ENCODE data around the gene FBXL19.

FBXL19 gene

GRCh38 chr16:30967795-30968194 lies 44.4 kb downstream of the FBXL19 start:
- DNase-seq, result no peak

DNA sequence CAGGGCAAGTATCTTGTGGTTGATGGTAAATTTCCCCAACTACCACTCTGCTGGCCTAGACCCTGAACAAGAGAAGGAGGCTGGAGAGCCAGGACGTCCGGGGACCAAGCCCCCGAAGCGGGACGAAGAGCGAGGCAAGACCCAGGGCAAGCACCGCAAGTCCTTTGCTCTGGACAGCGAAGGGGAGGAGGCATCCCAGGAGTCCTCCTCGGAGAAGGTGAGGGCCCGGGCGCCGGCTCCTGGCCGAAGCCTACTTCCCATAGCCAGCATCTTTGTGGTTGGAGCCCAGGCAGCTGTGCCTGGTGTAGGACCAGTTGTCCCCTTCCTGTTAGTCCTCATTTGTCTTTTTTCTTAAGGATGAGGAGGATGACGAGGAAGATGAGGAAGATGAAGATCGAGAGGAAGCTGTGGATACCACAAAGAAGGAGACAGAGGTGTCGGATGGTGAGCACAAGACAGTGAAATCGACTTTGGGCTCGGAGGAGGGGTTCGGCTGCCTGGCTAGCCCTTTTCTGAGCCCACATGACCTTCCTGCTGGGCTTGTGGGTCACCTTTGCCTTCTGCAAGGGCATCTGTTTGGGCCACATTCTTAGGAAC lies 46.0 kb downstream of the FBXL19 start:
- no peak for DNase-seq

- no peak for DNase-seq
Measured at GRCh38 chr16:30971298-30971697, 47.9 kb downstream of the FBXL19 start.

DNA sequence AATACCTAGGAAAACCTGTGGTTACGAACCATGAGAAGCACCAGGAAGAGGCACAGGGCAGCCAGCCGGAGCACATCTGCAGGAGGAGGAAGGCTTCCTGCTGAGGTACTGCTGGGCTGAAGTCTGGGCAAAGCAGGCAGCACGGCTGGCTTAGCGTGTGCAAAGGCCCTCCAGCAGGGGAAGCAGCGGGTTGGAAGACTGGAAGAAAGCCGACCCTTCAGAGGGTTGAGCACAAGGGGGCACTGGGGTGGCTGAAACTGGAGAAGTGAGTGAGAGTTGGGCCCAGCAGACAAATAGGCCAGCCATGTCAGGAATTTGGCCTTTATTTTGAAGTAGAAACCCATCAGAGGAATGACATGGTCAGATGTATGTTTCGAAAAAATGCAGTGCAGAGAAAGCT lies 49.5 kb downstream of the FBXL19 start:
- no peak for DNase-seq

DNA sequence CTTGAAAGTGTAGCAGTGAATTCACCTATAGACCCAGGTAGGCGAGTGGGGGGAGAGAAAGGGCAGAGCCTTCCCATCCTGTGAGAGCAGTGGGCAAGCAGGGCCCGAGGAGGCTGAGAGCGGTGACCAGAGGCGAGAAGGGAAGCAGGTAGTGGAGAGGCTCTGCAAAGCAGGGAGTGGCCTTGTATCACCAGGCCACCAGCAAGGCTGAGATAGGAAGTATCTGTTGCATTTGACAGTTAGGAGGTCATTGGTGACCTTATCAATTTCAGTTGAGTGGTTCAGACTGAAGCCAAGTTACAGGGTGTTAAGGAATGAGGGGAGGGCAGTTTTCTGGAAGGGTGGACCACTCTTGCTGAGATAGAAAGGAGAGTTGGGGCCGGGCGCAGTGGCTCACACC lies 51.0 kb downstream of the FBXL19 start:
- no peak for DNase-seq

GRCh38 chr16:30976486-30976885 lies 53.1 kb downstream of the FBXL19 start:
- no peak for DNase-seq

DNA sequence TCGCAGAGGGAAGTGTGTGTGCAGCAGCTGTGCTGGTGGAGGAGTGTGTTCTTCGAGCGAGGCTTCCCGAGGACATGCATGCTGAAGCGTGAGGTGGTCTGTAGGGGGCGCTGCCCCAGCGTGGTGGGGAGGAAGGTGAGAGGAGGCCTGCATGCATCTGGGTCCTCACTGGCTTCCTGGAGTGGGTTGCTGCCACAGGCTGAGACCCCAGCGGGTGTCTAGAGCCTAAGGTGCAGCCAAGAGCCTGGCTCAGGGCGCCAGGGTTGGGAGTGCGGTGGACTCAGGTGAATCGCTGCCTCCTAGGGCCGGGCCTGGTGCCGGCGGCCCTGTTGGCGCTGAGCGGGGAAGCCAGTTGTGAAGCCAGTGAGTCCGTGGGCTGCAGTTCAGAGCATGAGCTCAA lies 54.1 kb downstream of the FBXL19 start:
- DNase-seq, result no peak

DNA sequence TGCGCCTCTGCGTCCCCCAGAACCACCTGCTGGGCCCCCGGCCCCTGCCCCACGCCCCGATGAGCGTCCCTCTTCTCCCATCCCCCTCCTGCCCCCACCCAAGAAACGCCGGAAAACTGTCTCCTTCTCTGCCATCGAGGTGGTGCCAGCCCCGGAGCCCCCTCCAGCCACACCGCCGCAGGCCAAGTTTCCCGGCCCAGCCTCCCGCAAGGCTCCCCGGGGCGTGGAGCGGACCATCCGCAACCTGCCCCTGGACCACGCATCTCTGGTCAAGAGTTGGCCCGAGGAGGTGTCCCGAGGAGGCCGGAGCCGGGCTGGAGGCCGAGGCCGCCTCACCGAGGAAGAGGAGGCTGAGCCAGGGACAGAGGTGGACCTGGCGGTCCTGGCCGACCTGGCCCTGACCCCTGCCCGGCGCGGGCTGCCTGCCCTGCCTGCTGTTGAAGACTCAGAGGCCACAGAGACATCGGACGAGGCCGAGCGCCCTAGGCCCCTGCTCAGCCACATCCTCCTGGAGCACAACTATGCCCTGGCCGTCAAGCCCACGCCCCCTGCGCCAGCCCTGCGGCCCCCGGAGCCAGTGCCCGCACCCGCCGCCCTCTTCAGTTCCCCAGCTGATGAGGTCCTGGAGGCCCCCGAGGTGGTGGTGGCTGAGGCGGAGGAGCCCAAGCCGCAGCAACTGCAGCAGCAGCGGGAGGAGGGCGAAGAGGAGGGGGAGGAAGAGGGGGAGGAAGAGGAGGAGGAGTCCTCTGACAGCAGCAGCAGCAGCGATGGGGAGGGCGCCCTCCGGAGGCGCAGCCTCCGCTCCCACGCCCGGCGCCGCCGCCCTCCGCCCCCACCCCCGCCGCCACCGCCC lies 56.0 kb downstream of the FBXL19 start:
- DNase-seq, result no peak

DNA sequence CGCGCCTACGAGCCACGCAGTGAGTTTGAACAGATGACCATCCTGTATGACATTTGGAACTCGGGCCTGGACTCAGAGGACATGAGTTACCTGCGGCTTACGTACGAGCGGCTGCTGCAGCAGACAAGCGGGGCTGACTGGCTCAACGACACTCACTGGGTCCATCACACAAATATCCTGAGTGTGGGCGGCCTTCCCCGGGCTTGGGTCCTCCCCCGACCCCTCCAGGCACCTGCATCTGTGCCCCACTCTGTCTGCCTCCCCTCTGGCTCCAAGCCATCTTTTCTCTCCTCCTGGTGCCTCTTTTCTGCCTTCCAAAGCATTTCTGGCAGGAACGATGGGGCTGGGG lies 56.6 kb downstream of the FBXL19 start:
- no peak for DNase-seq

DNA sequence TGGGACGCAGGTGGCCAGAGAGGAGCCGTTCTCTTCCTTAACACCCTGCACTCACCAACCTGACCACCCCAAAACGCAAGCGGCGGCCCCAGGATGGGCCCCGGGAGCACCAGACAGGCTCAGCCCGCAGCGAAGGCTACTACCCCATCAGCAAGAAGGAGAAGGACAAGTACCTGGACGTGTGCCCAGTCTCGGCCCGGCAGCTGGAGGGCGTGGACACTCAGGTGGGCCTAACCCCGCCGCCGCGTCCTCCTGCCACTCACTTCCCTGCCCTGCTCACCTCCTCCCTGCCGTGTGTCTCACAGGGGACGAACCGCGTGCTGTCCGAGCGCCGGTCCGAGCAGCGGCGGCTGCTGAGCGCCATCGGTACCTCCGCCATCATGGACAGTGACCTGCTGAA lies 57.1 kb downstream of the FBXL19 start:
- DNase-seq, result no peak

DNA sequence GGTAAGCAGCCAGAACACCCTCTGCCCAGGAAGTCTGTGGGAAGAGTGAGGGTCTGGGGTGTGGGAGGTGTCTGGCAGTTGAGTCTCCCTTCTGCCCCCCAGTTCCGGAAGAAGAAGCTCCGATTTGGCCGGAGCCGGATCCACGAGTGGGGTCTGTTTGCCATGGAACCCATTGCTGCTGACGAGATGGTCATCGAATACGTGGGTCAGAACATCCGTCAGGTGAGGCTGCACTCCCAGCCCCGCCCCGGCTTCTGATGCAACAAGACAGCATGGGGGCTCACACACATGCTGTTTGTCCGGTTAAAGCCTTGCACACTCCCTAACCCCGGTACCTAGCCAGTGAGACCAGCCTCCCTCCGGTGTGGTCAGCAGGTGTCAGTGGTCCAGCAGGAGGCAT lies 57.6 kb downstream of the FBXL19 start:
- DNase-seq, result no peak

DNA sequence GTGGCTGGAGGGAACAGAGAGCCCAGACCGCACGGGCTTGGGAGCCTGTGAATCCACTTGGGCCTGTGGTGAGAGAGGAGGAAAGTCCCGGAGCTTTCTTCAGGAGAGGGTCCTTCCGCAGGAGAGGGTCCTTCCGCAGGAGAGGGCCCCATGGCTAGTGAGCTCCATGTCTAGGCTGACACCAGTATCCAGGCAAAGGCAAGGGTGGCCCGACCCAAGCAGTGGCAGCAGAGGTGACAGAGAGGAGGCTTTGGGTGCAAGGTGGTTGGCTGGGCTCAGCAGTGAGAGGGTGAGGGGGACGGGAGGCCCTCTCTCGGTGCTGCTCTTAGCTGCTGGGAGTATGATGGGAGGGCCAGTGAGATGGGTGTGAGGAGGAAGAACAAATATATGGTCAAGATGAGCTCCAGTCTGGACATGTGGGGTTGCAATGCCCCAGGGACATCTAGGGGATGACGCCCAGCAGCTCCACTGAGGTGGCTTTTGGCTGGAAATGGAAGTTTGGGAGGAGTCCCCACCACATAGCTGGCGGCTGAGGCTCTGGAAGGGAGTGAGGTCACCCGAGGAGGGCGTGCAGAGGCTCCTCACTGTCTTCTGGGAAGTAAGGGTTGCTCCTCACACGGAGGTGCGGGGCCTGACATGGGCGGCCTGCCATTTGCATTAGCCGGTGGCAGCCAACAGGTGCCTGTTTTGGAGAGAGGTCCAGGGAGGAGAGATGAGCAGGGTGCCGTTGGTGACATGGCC lies 59.3 kb downstream of the FBXL19 start:
- no peak for DNase-seq

DNA sequence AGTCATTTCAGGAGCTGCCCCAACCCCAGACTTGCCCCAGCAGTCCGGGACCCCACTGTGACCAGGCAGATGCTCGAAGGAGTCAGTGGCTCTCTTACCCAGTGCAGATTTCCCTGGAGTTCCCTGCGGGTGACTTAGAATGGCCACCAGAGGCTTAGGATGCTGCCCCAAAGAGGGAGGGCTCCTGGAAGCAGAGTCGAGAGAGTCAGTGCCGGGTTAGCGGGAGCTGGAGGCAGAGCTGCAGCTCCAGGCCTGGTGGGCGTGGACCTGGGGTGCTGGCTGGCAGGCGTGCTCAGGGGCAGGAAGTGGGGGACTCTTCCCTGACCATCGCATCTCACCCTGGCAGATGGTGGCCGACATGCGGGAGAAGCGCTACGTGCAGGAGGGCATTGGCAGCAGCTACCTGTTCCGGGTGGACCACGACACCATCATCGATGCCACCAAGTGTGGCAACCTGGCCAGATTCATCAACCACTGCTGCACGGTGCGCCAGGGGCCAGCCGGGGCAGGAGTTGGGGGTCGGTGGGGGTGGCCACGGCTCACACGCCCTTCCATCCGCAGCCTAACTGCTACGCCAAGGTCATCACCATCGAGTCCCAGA lies 60.0 kb downstream of the FBXL19 start:
- DNase-seq, result no peak

GRCh38 chr16:30983898-30984610 lies 60.7 kb downstream of the FBXL19 start:
- no peak for DNase-seq

DNA sequence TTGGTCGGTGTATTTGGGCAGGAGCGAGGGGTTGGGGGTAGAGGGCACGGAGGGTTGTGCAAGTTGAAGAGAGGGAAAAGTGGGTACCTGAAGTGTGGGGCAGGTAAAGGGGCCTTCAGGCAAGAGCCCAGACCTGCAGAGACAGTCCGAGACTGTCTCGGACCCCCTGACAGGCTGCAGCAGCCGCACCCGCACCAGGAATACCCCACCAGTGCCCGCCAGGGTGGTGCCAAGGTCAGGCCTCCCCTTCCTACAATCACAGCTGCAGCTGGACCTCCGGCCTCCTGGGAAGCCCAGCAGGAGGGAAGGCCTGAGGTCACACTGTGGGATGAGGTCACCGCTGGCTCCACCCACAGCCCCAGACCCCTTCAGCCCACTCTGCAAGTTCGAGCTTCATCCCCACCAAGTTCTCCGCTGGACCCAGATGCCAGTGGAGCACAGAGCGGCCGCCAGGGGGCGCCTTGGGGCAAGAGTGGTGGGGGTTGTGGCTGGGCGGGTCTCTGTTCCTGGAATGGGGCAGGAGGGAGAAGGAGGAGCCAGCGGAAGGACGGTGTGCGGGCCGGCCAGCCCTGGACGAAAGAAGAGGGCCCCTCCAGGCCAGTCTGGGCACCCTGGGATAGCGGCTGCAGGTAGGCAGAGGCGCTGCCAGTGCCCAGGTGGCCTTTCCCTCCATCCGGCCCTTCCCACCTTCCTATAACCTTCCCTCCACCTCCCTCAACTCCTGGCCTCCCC lies 61.5 kb downstream of the FBXL19 start, which contains the start of gene HSD3B7:
TSS of gene HSD3B7 (plus strand) at position 539 of the 732 bp plus-strand sequence. CDS start 452 bp downstream, outside the sequence.
- DNase-seq, result peak; percentile 81

GRCh38 chr16:30985401-30986128 lies 62.2 kb downstream of the FBXL19 start:
- no peak for DNase-seq

DNA sequence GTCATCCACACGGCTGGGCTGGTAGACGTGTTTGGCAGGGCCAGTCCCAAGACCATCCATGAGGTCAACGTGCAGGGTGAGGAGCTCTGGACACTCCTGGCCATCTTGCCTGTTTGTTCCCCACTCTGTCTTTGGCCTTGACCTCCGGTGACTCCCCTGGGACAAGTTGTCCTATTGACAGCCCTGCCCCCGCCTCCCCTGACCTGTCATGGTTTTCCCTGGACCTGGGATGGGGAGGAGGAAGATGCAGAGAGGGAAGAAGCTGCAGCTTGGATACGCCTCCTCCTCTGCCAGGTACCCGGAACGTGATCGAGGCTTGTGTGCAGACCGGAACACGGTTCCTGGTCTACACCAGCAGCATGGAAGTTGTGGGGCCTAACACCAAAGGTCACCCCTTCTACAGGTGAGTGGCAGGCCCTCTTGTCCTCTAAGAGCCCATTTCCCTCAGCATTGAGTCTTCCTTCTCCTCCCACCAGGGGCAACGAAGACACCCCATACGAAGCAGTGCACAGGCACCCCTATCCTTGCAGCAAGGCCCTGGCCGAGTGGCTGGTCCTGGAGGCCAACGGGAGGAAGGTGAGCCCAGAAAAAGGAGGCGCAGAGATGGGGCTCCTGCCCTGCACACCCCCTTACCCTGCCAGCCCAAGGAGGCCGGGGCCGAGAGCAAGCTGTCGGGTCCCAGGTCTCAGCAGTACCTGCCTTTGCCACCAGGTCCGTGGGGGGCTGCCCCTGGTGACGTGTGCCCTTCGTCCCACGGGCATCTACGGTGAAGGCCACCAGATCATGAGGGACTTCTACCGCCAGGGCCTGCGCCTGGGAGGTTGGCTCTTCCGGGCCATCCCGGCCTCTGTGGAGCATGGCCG lies 63.0 kb downstream of the FBXL19 start:
- no peak for DNase-seq

- DNase-seq, result no peak
Measured at GRCh38 chr16:30987581-30988190, 64.3 kb downstream of the FBXL19 start.

DNA sequence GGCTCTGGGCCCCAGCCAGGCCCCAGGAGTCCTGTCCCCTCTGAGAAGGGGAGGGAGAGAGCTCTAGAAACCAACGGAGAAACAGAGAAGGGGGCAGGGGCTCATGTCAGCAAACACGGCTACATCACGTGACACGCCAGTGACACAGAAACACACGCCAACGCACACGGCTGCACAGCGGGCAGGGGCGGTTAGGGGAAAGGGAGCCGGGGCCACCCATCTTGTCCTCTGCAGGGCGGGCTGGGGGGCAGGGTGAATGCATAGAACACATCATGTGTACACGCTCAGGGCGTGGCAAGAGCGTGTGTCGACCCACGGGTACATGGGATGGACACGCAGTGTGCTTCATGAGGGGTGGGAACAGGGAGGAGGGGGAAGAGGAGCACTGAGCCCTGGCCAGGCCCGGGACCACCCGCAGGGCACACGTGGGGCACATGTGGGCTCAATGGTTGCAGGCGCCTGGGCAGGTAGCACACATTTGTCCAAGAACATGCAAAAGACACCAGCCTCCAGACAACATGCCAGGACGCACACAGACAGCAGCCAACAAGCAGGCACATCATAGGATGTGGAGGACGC lies 66.2 kb downstream of the FBXL19 start:
- no peak for DNase-seq

GRCh38 chr16:30990105-30990504 lies 66.7 kb downstream of the FBXL19 start:
- DNase-seq, result no peak
